Caco-2 (cell line): Measurements from ENCODE around the gene CALD1. TPM values are rescaled to one million over a fixed set of nuclear protein-coding genes. Genes with fewer than 3 reads are reported as not detected.

Source experiments
- BruUV-seq: library from RNA; stranded (reverse); fragments of 400-500 nt; replicated peaks from 2 replicates; lab custom pipeline; 2021; lab: Mats Ljungman, UMichigan
- CTCF ChIA-PET: fragments of 300-600 bp; sonication (Branson Sonifier 250); formaldehyde crosslinking; loops from one replicate; lab custom pipeline; 2022; ENCODE audit warnings: antibody characterized with exemption; lab: Charles Lee
- POLR2A ChIA-PET: fragments of 300-600 bp; sonication (Branson Sonifier 250); formaldehyde crosslinking; loops from one replicate; lab custom pipeline; 2022; ENCODE audit warnings: antibody characterized with exemption; lab: Charles Lee
- DNase-seq, 2 experiments: peaks; one replicate each; pipeline versions ENCODE4 v3.0.0 to v3.0.0-alpha.2; 2020 to 2022
- H3K27me3 ChIP-seq: replicated peaks from 2 replicates; pipeline ENCODE4 v1.6.0; 2011; ENCODE audit warnings: low read length; ENCODE audit not compliant: control insufficient read depth, insufficient read depth
- H3K36me3 ChIP-seq: 2 replicates; pipeline ENCODE4 v1.5.1; 2011; ENCODE audit warnings: low read length; ENCODE audit not compliant: control insufficient read depth, insufficient read depth
- H3K4me1 ChIP-seq: fragments of 250-450 bp; sonication (Bioruptor Pico); 2 replicates; pipeline ENCODE4 v1.5.1; 2020; ENCODE audit warnings: mild to moderate bottlenecking
- H3K4me3 ChIP-seq: 2 replicates; pipeline ENCODE4 v1.5.1; 2011; ENCODE audit warnings: low read depth, mild to moderate bottlenecking, control low read depth, low read length
- H3K9me3 ChIP-seq: fragments of 250-450 bp; sonication (Bioruptor Pico); 2 replicates; pipeline ENCODE4 v1.5.1; 2020; ENCODE audit warnings: mild to moderate bottlenecking, moderate library complexity
- H3K27ac Mint-ChIP-seq: one replicate; pipeline ENCODE4 v1.8.0; 2022; ENCODE audit warnings: mixed read lengths; ENCODE audit not compliant: unreplicated experiment
- H3K27me3 Mint-ChIP-seq: one replicate; pipeline ENCODE4 v1.8.0; 2022; ENCODE audit warnings: mixed read lengths; ENCODE audit not compliant: insufficient read depth, unreplicated experiment
- H3K36me3 Mint-ChIP-seq: one replicate; pipeline ENCODE4 v1.8.0; 2022; ENCODE audit warnings: mild to moderate bottlenecking, mixed read lengths; ENCODE audit not compliant: insufficient read depth, unreplicated experiment
- H3K4me1 Mint-ChIP-seq: one replicate; pipeline ENCODE4 v1.8.0; 2022; ENCODE audit warnings: low read depth, mixed read lengths; ENCODE audit not compliant: unreplicated experiment
- H3K4me3 Mint-ChIP-seq: one replicate; pipeline ENCODE4 v1.8.0; 2022; ENCODE audit warnings: mild to moderate bottlenecking, moderate library complexity, mixed read lengths; ENCODE audit not compliant: unreplicated experiment
- H3K9me3 Mint-ChIP-seq: one replicate; pipeline ENCODE4 v1.8.0; 2022; ENCODE audit warnings: mixed read lengths; ENCODE audit not compliant: unreplicated experiment
- CTCF ChIP-seq, 2 experiments: fragments of 200-600 bp in 1 of 2; IDR thresholded peaks; 1 replicate in 1 of 2; 2 replicates in 1 of 2; pipeline versions ENCODE4 v1.5.1 to v1.8.0; 2011 to 2022; ENCODE audit warnings: antibody characterized with exemption in 1 of 2, control low read depth in 1 of 2, inconsistent platforms in 1 of 2, low read depth in 1 of 2, low read length in 1 of 2, mild to moderate bottlenecking in 1 of 2, moderate library complexity in 1 of 2; ENCODE audit not compliant: insufficient read depth in 1 of 2, severe bottlenecking in 1 of 2, unreplicated experiment in 1 of 2
- intact Hi-C: fragments of 100-400 bp; cut with micrococcal nuclease; formaldehyde crosslinking; loops from one replicate; pipeline ENCODE4 v1.10.0; 2022; ENCODE audit not compliant: unreplicated experiment
- total RNA-seq: library from RNA; stranded (reverse); gene quantifications from 2 replicates; pipeline ENCODE4 v1.2.3, GENCODE V29; 2022

Gene CALD1
- total RNA-seq, 1 experiment from 2014 or later, result 155 TPM

DNA sequence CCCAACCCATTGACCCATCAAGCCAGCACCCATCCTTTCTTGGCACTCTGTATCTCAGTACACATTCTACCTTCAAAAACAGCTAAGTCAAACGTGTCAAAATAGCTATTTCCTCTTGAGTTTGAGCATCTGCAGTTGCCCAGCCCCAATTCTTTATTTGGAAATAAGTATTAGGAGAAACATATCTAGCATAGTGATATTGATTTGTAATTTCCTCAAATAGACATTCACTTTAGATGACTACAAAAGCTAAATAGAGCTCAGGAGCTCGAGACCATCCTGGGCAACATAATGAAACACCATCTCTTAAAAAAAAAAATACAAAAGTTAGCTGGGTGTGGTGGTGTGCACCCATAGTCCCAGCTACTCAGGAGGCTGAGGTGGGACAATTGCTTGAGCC, 147.6 kb downstream of the CALD1 start:
- Mint-ChIP-seq H3K36me3 (peaks cover 51% of the 10 kb centered on the region), H3K4me1 (peaks cover 8% of the 10 kb centered on the region), H3K27ac (no peak overlapping the region), H3K9me3 (peaks cover 11% of the 10 kb centered on the region), H3K27me3 (no peaks in the 10 kb centered on the region), H3K4me3 (no peak overlapping the region)
- DNase-seq, result no peak
- Histone ChIP-seq H3K4me1 (no peaks in the 10 kb centered on the region), H3K27me3 (no peaks in the 10 kb centered on the region), H3K36me3 (no peaks in the 10 kb centered on the region), H3K9me3 (0 out of 2 replicates have a peak, but pooled peaks cover 4% of the 10 kb centered on the region), H3K4me3 (no peak overlapping the region)
- ChIA-PET CTCF (no interaction called here), POLR2A (no interaction called here)
- BruUV-seq, result no TSS peak
- no peak for TF ChIP-seq CTCF (IDR thresholded peaks at IDR 0.05; ENCODE audit: insufficient read depth in 1 of 2, low read depth in 1 of 2, low read length in 1 of 2, severe bottlenecking in 1 of 2, unreplicated experiment in 1 of 2)
- intact Hi-C loops, result no loop called here

DNA sequence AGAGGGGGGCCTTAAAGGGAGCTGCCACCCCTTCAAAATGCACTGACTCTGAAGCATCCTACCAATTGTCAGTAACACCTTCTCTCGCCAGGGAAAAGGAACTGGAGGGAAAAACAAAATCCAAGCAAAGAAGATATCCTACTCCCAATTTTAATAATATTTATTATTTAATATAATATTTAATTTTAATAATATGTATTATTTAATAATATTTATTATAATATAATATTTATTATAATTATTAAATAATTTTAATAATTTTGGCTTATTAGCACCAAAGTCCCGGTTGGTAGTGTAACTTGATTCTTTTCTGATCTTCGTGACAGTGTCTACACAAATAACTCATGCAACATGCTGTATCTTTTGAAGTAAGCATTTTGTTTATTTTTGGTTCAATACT, 148.3 kb downstream of the CALD1 start:
- no peak for TF ChIP-seq CTCF (IDR thresholded peaks at IDR 0.05; ENCODE audit: insufficient read depth in 1 of 2, low read depth in 1 of 2, low read length in 1 of 2, severe bottlenecking in 1 of 2, unreplicated experiment in 1 of 2)
- H3K27me3 Mint-ChIP-seq, result no peaks in the 10 kb centered on the region
- H3K27me3 ChIP-seq, result no peaks in the 10 kb centered on the region
- ChIA-PET POLR2A (no interaction called here), CTCF (interaction anchor here (0.6 kb wide), 1 partner anchor 8 kb away, joined by 3 read pairs; no protein-coding TSS in a partner anchor)
- H3K4me3 Mint-ChIP-seq, result no peak overlapping the region
- H3K4me1 Mint-ChIP-seq, result peaks cover 8% of the 10 kb centered on the region
- no peaks in the 10 kb centered on the region for H3K36me3 ChIP-seq
- intact Hi-C loops, result no loop called here
- 0 out of 2 replicates have a peak, but pooled peaks cover 4% of the 10 kb centered on the region for H3K9me3 ChIP-seq
- BruUV-seq, result no TSS peak
- H3K9me3 Mint-ChIP-seq, result peaks cover 11% of the 10 kb centered on the region
- no peaks in the 10 kb centered on the region for H3K4me1 ChIP-seq
- no peak overlapping the region for H3K4me3 ChIP-seq
- H3K36me3 Mint-ChIP-seq, result peaks cover 49% of the 10 kb centered on the region
- H3K27ac Mint-ChIP-seq, result no peak overlapping the region
- no peak for DNase-seq

GRCh38 chr7:134928554-134928953, 149.1 kb downstream of the CALD1 start:
- Mint-ChIP-seq H3K27me3 (no peaks in the 10 kb centered on the region), H3K4me1 (peaks cover 8% of the 10 kb centered on the region), H3K36me3 (peaks cover 53% of the 10 kb centered on the region), H3K27ac (no peak overlapping the region), H3K9me3 (peaks cover 11% of the 10 kb centered on the region), H3K4me3 (no peak overlapping the region)
- no peaks in the 10 kb centered on the region for H3K36me3 ChIP-seq
- no peak overlapping the region for H3K4me3 ChIP-seq
- no peaks in the 10 kb centered on the region for H3K27me3 ChIP-seq
- ChIA-PET POLR2A (no interaction called here), CTCF (no interaction called here)
- no peak for DNase-seq
- 0 out of 2 replicates have a peak, but pooled peaks cover 4% of the 10 kb centered on the region for H3K9me3 ChIP-seq
- BruUV-seq, result no TSS peak
- intact Hi-C loops, result no loop called here
- H3K4me1 ChIP-seq, result no peaks in the 10 kb centered on the region
- TF ChIP-seq CTCF (IDR thresholded peaks at IDR 0.05; ENCODE audit: insufficient read depth in 1 of 2, low read depth in 1 of 2, low read length in 1 of 2, severe bottlenecking in 1 of 2, unreplicated experiment in 1 of 2), result no peak
